DMS 273 treated with DMSO at 0.1 percent for 48 hours (cell line): ENCODE results near the gene SIDT1.
A peak's percentile ranks its signal among the peaks of the same experiment; 100 is the strongest.

Experiments used
- DNase-seq: peaks from one replicate; lab custom pipeline; 2025; lab: John Stamatoyannopoulos, UW

SIDT1 gene

GRCh38 chr3:113597596-113598354 lies 65.4 kb downstream of the SIDT1 start:
- DNase-seq = no peak

- no peak for DNase-seq
These were observed 68.2 kb downstream of the SIDT1 start for GRCh38 chr3:113600418-113601182.

- DNase-seq = no peak
These were observed 68.9 kb downstream of the SIDT1 start for GRCh38 chr3:113601240-113601639.

- no peak for DNase-seq
These were observed 69.9 kb downstream of the SIDT1 start for GRCh38 chr3:113602256-113602655.

GRCh38 chr3:113602836-113603235 lies 70.5 kb downstream of the SIDT1 start:
- no peak for DNase-seq

- DNase-seq = no peak
These were observed 74.3 kb downstream of the SIDT1 start for GRCh38 chr3:113606539-113607218.

GRCh38 chr3:113607219-113607596 lies 74.9 kb downstream of the SIDT1 start:
- no peak for DNase-seq

GRCh38 chr3:113614402-113614801 lies 82.0 kb downstream of the SIDT1 start:
- DNase-seq = no peak

- peak; percentile 82 for DNase-seq
These were observed 83.6 kb downstream of the SIDT1 start for GRCh38 chr3:113615976-113616375.

GRCh38 chr3:113617726-113618125 lies 85.4 kb downstream of the SIDT1 start:
- DNase-seq = no peak

GRCh38 chr3:113620091-113620490 lies 87.7 kb downstream of the SIDT1 start:
- DNase-seq = no peak

GRCh38 chr3:113623324-113623723 lies 91.0 kb downstream of the SIDT1 start:
- no peak for DNase-seq

GRCh38 chr3:113623811-113624210 lies 91.5 kb downstream of the SIDT1 start:
- DNase-seq = no peak

GRCh38 chr3:113625834-113626233 lies 93.5 kb downstream of the SIDT1 start:
- DNase-seq = no peak

GRCh38 chr3:113626503-113627371 lies 94.4 kb downstream of the SIDT1 start:
- peak; percentile 37 for DNase-seq

- DNase-seq = no peak
These were observed 96.0 kb downstream of the SIDT1 start for GRCh38 chr3:113628316-113628715.

GRCh38 chr3:113628788-113629187 lies 96.4 kb downstream of the SIDT1 start:
- no peak for DNase-seq

- DNase-seq = no peak
These were observed 97.4 kb downstream of the SIDT1 start for GRCh38 chr3:113629584-113630421.

GRCh38 chr3:113630956-113631542 lies 98.7 kb downstream of the SIDT1 start:
- DNase-seq = no peak

GRCh38 chr3:113631573-113631972 lies 99.2 kb downstream of the SIDT1 start:
- no peak for DNase-seq
